Fibroblast of lung (primary cell): ENCODE data around the gene MTM1.

Experiments used
- EZH2 ChIP-seq: IDR thresholded peaks from 2 replicates; pipeline ENCODE4 v1.5.1; 2012; ENCODE audit warnings: low read length, control low read depth, mild to moderate bottlenecking; ENCODE audit errors: missing control alignments
- TF ChIP-seq, protein P1 (sequence below), 2 donors: IDR thresholded peaks in 1 of 2; conservative IDR thresholded peaks in 1 of 2; 1 replicate in 1 of 2; 2 replicates in 1 of 2; pipeline ENCODE4 v1.5.1; 2011 to 2012; ENCODE audit warnings: low read length in 2 of 2, control low read depth in 1 of 2, inconsistent platforms in 1 of 2, low read depth in 1 of 2, mild to moderate bottlenecking in 1 of 2

DNA sequence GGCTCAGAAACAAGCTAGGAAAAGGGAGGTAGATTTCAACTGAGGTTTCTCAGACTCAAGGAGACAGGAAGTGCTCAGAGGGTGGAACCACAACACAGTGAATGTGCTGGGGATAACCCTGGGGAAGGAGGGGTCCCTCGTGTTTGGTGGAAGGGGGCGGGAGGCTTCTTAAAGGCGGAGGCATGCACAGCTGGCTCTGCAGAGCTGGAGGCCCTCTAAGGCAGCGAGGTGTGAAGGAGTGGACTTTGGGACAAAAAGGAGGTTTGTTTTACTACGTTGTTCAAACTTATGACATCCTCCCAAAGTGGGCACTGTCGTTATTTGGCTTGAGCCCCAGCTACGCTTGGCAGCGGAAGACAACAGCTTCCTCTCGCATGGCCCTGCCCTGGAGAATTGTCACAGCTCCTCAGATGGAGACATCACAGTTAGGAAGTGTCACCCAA, 21.7 kb upstream of the MTM1 start:
- TF ChIP-seq, protein P1, sequence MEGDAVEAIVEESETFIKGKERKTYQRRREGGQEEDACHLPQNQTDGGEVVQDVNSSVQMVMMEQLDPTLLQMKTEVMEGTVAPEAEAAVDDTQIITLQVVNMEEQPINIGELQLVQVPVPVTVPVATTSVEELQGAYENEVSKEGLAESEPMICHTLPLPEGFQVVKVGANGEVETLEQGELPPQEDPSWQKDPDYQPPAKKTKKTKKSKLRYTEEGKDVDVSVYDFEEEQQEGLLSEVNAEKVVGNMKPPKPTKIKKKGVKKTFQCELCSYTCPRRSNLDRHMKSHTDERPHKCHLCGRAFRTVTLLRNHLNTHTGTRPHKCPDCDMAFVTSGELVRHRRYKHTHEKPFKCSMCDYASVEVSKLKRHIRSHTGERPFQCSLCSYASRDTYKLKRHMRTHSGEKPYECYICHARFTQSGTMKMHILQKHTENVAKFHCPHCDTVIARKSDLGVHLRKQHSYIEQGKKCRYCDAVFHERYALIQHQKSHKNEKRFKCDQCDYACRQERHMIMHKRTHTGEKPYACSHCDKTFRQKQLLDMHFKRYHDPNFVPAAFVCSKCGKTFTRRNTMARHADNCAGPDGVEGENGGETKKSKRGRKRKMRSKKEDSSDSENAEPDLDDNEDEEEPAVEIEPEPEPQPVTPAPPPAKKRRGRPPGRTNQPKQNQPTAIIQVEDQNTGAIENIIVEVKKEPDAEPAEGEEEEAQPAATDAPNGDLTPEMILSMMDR (conservative IDR thresholded peaks at IDR 0.05 in 1 of 2, IDR thresholded peaks at IDR 0.05 in 1 of 2; ENCODE audit: low read depth in 1 of 2, low read length in 2 of 2), result no peak
- TF ChIP-seq EZH2, result no peak
